Activated CD4-positive, alpha-beta memory T cell treated with anti-CD3 and anti-CD28 coated beads, Interleukin-2, amount 10 ng/mL, durations not matched to agents 7 days and 5 days (primary cell): ENCODE measurements around the gene SHANK1. TPM values are rescaled to one million over a fixed set of nuclear protein-coding genes. Genes with fewer than 3 reads are reported as not detected.

Experiments
- CTCF ChIA-PET: fragments of 350-600 bp; sonication (Branson Sonifier 250); formaldehyde crosslinking; loops from one replicate; lab custom pipeline; 2021; ENCODE audit warnings: antibody characterized with exemption, inconsistent platforms; lab: Charles Lee
- POLR2A ChIA-PET: fragments of 350-600 bp; sonication (Branson Sonifier 250); formaldehyde crosslinking; loops from one replicate; lab custom pipeline; 2021; ENCODE audit warnings: antibody characterized with exemption; lab: Charles Lee
- DNase-seq: peaks from one replicate; pipeline ENCODE4 v3.0.0-alpha.2; 2020
- H3K27ac Mint-ChIP-seq: one replicate; pipeline ENCODE4 v1.8.0; 2021; ENCODE audit warnings: mild to moderate bottlenecking, mixed read lengths
- H3K27me3 Mint-ChIP-seq: one replicate; pipeline ENCODE4 v1.8.0; 2021; ENCODE audit warnings: mixed read lengths
- H3K36me3 Mint-ChIP-seq: one replicate; pipeline ENCODE4 v1.8.0; 2021; ENCODE audit warnings: low read depth, mixed read lengths
- H3K4me1 Mint-ChIP-seq: one replicate; pipeline ENCODE4 v1.8.0; 2021; ENCODE audit warnings: mixed read lengths
- H3K4me3 Mint-ChIP-seq: one replicate; pipeline ENCODE4 v1.8.0; 2021; ENCODE audit warnings: mild to moderate bottlenecking, mixed read lengths
- H3K9me3 Mint-ChIP-seq: one replicate; pipeline ENCODE4 v1.8.0; 2021; ENCODE audit warnings: mixed read lengths
- total RNA-seq, 2 experiments: library from RNA; stranded (reverse); gene quantifications; one replicate each; pipeline ENCODE4 v1.2.3, GENCODE V29; 2021

Gene SHANK1
- total RNA-seq, 2 experiments from 2014 or later = not detected

- H3K4me1 Mint-ChIP-seq = no peaks in the 10 kb centered on the region
- H3K4me3 Mint-ChIP-seq = no peak overlapping the region
- H3K27me3 Mint-ChIP-seq = peaks cover 22% of the 10 kb centered on the region
- POLR2A ChIA-PET = no interaction called here
- CTCF ChIA-PET = interaction anchor here (0.6 kb wide), 1 partner anchor 123 kb away, joined by 3 read pairs; no protein-coding TSS in a partner anchor
- no peak overlapping the region for H3K27ac Mint-ChIP-seq
- H3K36me3 Mint-ChIP-seq = no peaks in the 10 kb centered on the region
- H3K9me3 Mint-ChIP-seq = no peaks in the 10 kb centered on the region
- no peak for DNase-seq
Measured at GRCh38 chr19:50666346-50667176, 53.0 kb downstream of the SHANK1 start.

DNA sequence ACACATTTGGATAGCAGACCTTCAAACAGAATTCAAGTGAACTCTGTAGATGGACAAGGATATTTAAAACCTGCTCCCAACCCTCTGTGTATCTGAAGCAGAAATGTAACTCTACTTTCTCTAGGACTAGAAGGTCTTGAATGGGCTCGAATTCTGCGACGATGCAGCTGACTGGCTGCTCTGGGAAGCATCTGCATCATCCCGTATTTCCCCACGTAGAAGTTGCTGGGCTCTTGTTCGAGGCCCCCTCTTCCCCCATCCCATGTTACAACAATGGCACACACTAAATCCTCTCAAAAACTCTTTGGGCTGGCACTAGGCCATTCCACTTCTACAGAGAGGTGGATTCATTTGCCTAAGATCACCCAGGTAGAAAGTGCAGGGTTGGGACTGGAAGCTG lies 55.4 kb downstream of the SHANK1 start:
- H3K27me3 Mint-ChIP-seq = peaks cover 18% of the 10 kb centered on the region

DNA sequence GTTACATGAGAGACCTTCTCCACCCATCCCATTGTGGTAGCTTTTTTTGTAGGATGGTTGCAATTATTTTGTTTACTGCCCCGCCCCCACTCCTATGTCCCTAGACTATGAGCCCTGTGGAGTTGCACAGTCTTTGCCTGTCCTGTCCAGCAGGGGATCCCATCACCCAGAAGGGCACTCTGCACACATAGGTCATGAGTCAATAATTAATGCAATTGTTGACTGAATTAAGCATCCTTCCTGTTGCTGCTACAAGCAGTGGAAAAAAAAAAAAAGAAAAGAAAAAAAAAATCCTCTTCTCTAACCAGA lies 56.2 kb downstream of the SHANK1 start:
- Mint-ChIP-seq H3K4me3 (no peak overlapping the region), H3K36me3 (no peaks in the 10 kb centered on the region), H3K4me1 (peaks cover 2% of the 10 kb centered on the region), H3K9me3 (peaks cover under 1% of the 10 kb centered on the region), H3K27ac (no peak overlapping the region), H3K27me3 (peaks cover 18% of the 10 kb centered on the region)
- POLR2A ChIA-PET = no interaction called here
- CTCF ChIA-PET = no interaction called here
- no peak for DNase-seq

More for the DNA sequence above, 55.4 kb downstream of the SHANK1 start:
- Mint-ChIP-seq H3K4me3 (no peak overlapping the region), H3K27ac (no peak overlapping the region), H3K36me3 (no peaks in the 10 kb centered on the region), H3K9me3 (no peaks in the 10 kb centered on the region), H3K4me1 (no peaks in the 10 kb centered on the region)
- CTCF ChIA-PET = no interaction called here
- POLR2A ChIA-PET = no interaction called here
- no peak for DNase-seq

DNA sequence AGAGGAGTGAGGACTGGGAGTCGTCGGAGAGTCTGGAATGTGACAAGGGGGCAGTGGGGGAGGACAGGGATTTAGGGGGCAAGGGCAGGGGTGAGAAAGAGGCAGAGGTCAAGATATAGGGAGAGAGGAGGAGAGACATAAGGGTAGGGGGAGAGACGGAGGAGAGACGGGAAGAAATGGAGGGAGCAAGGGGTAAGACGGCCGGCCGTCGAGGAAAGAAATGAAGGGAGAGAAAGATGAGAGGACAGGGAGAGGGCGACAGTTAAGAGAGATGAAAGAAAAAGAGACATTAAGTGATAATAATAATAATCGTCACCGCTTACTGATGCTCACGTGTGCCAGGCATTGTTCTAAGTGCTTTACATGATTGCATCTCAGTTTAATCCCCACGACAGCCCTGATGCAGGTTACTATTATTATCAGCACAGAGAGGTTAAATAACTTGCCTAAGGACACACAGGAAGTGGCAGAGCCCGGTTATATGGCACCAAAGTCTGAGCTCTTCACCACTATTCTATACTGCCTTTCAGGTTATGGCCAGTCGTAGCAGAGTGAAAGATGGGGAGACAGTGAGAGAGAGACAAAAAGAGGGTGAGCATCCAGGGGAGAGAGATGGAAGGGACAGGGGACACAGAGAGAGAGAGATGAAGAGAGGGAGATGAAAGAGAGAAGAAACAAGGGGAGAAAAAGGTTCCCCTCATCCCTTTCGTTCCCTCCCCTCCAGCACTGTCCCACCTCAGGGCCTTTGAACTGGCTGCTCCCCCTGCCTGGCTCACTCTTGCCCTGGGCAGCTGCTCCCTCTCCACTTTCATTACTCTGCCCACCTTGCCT lies 56.7 kb downstream of the SHANK1 start:
- no peak overlapping the region for H3K4me3 Mint-ChIP-seq
- DNase-seq = no peak
- peaks cover 5% of the 10 kb centered on the region for H3K9me3 Mint-ChIP-seq
- H3K27me3 Mint-ChIP-seq = peaks cover 23% of the 10 kb centered on the region
- ChIA-PET CTCF (no interaction called here), POLR2A (no interaction called here)
- H3K4me1 Mint-ChIP-seq = peaks cover 8% of the 10 kb centered on the region
- H3K36me3 Mint-ChIP-seq = peaks cover 5% of the 10 kb centered on the region
- H3K27ac Mint-ChIP-seq = no peak overlapping the region

DNA sequence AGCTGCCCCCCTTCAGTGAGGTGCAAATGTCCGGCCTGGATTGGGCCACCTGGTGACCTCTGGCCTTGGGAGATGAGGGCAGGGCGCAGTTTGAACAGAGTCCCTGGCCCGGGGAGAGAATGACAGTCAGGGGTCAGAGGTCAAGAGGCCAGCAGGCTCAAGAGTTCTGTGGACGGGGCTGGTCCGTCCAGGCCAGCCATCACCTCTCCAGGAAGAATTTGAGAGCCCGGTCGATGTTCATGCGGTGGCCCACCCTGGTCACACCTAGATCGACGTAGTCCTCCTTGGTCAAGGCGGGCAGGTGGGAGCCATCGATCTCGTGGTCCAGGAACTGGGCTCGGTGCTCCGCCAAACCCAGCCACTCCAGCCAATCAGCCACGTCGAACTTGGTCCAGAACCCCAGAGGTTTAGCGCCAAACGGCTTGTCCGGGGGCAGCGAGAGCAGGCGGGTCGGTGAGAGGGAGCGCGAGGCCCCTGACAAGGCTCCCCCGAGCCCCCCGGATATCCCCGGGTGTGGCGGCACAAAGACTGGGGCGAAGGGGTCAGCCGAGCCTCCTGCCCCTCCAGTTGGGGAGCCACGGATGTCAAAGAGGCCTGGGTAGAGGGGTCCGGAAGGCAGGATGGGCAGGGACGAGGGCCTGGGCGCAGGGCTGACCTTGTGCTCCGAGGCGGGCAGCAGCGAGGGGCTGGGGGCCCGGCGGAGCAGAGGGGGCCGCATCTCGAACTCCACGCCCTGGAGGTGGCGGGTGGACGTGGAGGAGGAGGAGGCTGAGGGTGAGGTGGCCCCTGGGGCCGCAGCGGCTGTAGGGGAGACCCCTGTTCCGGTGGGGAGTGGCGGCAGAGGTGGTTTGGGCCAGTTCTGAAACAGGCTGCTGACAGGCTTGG lies 57.6 kb downstream of the SHANK1 start:
- POLR2A ChIA-PET = no interaction called here
- H3K27ac Mint-ChIP-seq = no peak overlapping the region
- peaks cover 15% of the 10 kb centered on the region for H3K4me1 Mint-ChIP-seq
- peaks cover 5% of the 10 kb centered on the region for H3K36me3 Mint-ChIP-seq
- H3K27me3 Mint-ChIP-seq = peaks cover 29% of the 10 kb centered on the region
- H3K9me3 Mint-ChIP-seq = peaks cover 11% of the 10 kb centered on the region
- CTCF ChIA-PET = no interaction called here
- H3K4me3 Mint-ChIP-seq = no peak overlapping the region
- no peak for DNase-seq

DNA sequence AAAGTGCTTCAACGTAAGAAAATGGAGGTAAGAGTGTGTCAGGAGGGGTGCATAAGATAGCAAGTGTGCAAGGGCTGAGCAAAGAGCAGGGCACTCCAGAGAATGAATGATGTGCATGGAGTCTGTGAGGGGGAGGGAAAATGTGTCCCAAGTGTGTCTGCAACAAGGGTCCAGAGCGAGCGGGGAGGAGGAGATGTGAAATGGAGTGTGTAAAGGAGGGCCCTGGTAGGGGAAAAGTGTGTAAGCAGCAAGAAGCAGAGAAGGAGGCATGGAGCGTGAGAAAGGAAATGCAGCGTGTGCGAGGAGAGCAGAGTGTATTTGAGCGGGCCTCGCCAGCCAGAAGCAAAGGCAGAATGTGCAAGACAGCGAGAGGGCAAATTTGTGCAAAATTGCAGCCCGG lies 58.6 kb downstream of the SHANK1 start:
- no peak for DNase-seq
- Mint-ChIP-seq H3K4me3 (no peak overlapping the region), H3K36me3 (peaks cover 5% of the 10 kb centered on the region), H3K9me3 (peaks cover 13% of the 10 kb centered on the region), H3K4me1 (peaks cover 15% of the 10 kb centered on the region), H3K27ac (no peak overlapping the region), H3K27me3 (peaks cover 32% of the 10 kb centered on the region)
- ChIA-PET POLR2A (no interaction called here), CTCF (no interaction called here)

DNA sequence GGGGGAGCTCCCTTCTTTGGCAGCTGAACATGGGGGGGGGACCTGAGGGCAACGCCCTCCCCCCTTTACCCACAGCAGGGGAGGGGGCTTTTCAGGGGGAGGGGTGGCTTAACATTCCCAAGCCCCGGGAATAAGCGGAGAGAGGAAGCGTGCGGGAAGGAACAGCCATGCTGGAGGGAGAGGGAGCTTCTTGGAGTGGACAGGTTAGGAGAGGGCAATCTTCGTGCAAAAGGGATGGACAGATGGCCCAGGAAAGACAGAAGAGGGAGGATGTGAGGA lies 59.6 kb downstream of the SHANK1 start:
- peaks cover 14% of the 10 kb centered on the region for H3K9me3 Mint-ChIP-seq
- no peak for DNase-seq
- H3K4me1 Mint-ChIP-seq = peaks cover 15% of the 10 kb centered on the region
- ChIA-PET POLR2A (no interaction called here), CTCF (no interaction called here)
- H3K36me3 Mint-ChIP-seq = peaks cover 5% of the 10 kb centered on the region
- H3K27me3 Mint-ChIP-seq = peaks cover 28% of the 10 kb centered on the region
- H3K4me3 Mint-ChIP-seq = no peak overlapping the region
- H3K27ac Mint-ChIP-seq = no peak overlapping the region

GRCh38 chr19:50659318-50660087 lies 60.1 kb downstream of the SHANK1 start:
- peaks cover 15% of the 10 kb centered on the region for H3K4me1 Mint-ChIP-seq
- no peak overlapping the region for H3K27ac Mint-ChIP-seq
- peaks cover 5% of the 10 kb centered on the region for H3K36me3 Mint-ChIP-seq
- H3K9me3 Mint-ChIP-seq = peaks cover 18% of the 10 kb centered on the region
- peaks cover 29% of the 10 kb centered on the region for H3K27me3 Mint-ChIP-seq
- DNase-seq = no peak
- ChIA-PET POLR2A (no interaction called here), CTCF (no interaction called here)
- H3K4me3 Mint-ChIP-seq = no peak overlapping the region

DNA sequence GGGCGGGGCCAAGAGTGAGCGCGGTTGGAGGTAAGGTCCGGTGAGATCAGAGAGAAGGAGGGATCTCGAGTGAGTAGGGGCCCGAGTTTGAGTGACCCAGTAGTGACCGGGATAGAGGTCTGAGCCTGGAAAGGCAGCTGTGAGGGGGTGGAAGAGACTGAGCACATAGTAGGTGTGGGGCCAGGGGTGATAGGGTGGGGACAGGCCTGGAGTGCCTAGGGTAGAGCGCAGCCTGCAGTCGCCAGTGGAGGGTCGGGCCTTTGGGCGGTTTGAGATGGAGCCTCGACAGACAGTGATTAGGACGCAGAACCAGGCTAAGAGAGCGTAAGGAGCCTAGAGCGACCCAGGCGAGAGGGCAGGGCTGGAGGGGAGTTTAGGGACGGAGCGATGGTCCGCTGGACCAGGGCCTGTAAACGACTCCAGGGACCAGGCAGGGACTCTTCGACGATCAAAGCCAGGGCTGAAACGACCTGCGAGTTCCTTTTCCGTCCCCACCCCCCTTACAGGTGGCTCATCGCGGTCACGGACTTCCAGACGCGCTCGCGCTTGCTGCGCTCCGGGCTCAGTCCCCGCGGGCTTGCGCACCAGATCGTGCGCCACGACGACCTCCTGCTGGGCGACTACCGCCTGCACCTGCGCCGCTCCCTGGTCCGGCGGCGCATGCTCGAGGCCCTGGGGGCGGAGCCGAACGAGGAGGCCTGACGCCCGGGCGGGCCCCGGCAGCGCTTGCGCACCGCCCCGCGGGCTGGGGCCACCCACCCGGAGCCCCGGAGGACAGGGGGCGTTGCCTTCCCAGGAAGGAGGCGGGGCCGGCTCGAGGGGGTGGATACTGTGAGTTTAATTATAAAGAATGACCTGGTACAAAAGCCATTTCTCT lies 60.9 kb downstream of the SHANK1 start:
- CTCF ChIA-PET = no interaction called here
- DNase-seq = peak; percentile 36
- Mint-ChIP-seq H3K4me1 (peaks cover 15% of the 10 kb centered on the region), H3K27ac (peak overlapping the region; percentile 65), H3K4me3 (peak overlapping the region; percentile 59), H3K36me3 (peaks cover 5% of the 10 kb centered on the region), H3K27me3 (peaks cover 29% of the 10 kb centered on the region), H3K9me3 (peaks cover 18% of the 10 kb centered on the region)
- POLR2A ChIA-PET = no interaction called here

- DNase-seq = peak; percentile 83
- H3K36me3 Mint-ChIP-seq = peaks cover 5% of the 10 kb centered on the region
- peak overlapping the region; percentile 59 for H3K4me3 Mint-ChIP-seq
- peaks cover 29% of the 10 kb centered on the region for H3K27me3 Mint-ChIP-seq
- POLR2A ChIA-PET = no interaction called here
- CTCF ChIA-PET = no interaction called here
- peaks cover 15% of the 10 kb centered on the region for H3K4me1 Mint-ChIP-seq
- peak overlapping the region; percentile 65 for H3K27ac Mint-ChIP-seq
- H3K9me3 Mint-ChIP-seq = peaks cover 18% of the 10 kb centered on the region
Measured at GRCh38 chr19:50657712-50658440, 61.7 kb downstream of the SHANK1 start.

DNA sequence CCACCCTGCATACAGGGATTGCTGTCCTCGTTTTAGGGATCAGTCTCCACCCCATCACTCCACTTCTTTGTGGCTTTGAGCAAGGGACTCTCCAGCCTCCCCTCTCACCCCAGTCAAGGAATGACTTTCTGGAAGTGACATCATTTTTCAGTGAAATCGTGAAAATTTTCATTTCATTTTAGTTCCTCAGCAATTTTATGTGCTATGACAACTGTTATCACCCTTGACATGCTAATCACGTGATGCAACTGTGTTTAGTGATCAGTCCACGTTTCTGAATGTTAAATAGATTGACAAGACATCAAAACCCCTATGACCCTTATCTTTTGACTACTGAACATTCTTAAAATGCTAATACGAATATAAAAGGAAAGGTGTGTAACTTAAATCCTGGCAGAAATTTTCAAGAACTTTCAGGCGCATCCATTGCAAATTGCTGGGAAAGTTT lies 62.4 kb downstream of the SHANK1 start:
- Mint-ChIP-seq H3K27ac (no peak overlapping the region), H3K36me3 (peaks cover 5% of the 10 kb centered on the region), H3K4me3 (no peak overlapping the region), H3K27me3 (peaks cover 32% of the 10 kb centered on the region), H3K4me1 (peaks cover 15% of the 10 kb centered on the region), H3K9me3 (peaks cover 18% of the 10 kb centered on the region)
- CTCF ChIA-PET = no interaction called here
- POLR2A ChIA-PET = no interaction called here
- DNase-seq = no peak
